K562 (cell line): ENCODE measurements around the gene TLCD4. TPM values are rescaled to one million over a fixed set of nuclear protein-coding genes. Genes with fewer than 3 reads are reported as not detected.

ENCODE experiments used
- ATAC-seq: fragments of 200-7000 bp; cut with Tn5 transposase; 3 replicates; pipeline ENCODE4 v1.9.1; 2020; ENCODE audit warnings: moderate library complexity
- BruUV-seq: library from RNA; stranded (reverse); fragments of 400-500 nt; replicated peaks from 2 replicates; lab custom pipeline; 2021; lab: Mats Ljungman, UMichigan
- CTCF ChIA-PET: fragments of 300-600 bp; formaldehyde crosslinking; extraction: SDS; loops from one replicate; lab custom pipeline; 2021; ENCODE audit warnings: low intra/inter-chr PET ratio; lab: Yijun Ruan, JAX
- POLR2A ChIA-PET: fragments of 300-600, 350-650 bp; sonication (Branson Sonifier 250); formaldehyde crosslinking; extraction: SDS; loops from one replicate; lab custom pipeline; 2021; ENCODE audit warnings: antibody characterized with exemption, inconsistent platforms; lab: Yijun Ruan, JAX
- DNase-seq, 4 experiments: peaks; one replicate each; pipeline versions ENCODE4 v3.0.0 to v3.0.0-alpha.2; 2011 to 2018; ENCODE audit warnings: low spot score in 3 of 4, mixed read lengths in 3 of 4; ENCODE audit errors: extremely low read depth in 1 of 4
- FAIRE-seq: peaks from 2 replicates; lab custom pipeline; 2011; peaks lifted over from hg19 to GRCh38; lab: Jason Lieb, UNC
- H2AFZ ChIP-seq: 2 replicates; pipeline ENCODE4 v1.6.0; 2011; ENCODE audit warnings: low read depth, low read length, control low read depth, inconsistent platforms
- H3K27ac ChIP-seq: fragments of 200-600 bp; 3 replicates; pipeline ENCODE4 v1.8.0; 2011; ENCODE audit warnings: low read depth, mild to moderate bottlenecking, control low read depth, inconsistent platforms, low read length, moderate library complexity, mixed read lengths; ENCODE audit errors: extremely low read depth
- H3K27me3 ChIP-seq, 2 experiments: fragments of 300-600 bp in 1 of 2; 2 replicates in 1 of 2; 3 replicates in 1 of 2; pipeline versions ENCODE4 v1.6.0 to v1.8.0; 2011; ENCODE audit warnings: inconsistent platforms in 2 of 2, low read length in 2 of 2, mild to moderate bottlenecking in 1 of 2, mixed read lengths in 1 of 2, moderate library complexity in 1 of 2; ENCODE audit not compliant: control insufficient read depth in 2 of 2, insufficient read depth in 2 of 2
- H3K36me3 ChIP-seq: fragments of 300-600 bp; 3 replicates; pipeline ENCODE4 v1.8.0; 2011; ENCODE audit warnings: mild to moderate bottlenecking, low read length, inconsistent platforms; ENCODE audit not compliant: control insufficient read depth, insufficient read depth
- H3K4me1 ChIP-seq, 2 experiments: fragments of 200-600 bp in 1 of 2; replicated peaks in 1 of 2; 2 replicates in 1 of 2; 3 replicates in 1 of 2; pipeline versions ENCODE4 v1.5.1 to v1.8.0; 2011; ENCODE audit warnings: inconsistent platforms in 2 of 2, low read length in 2 of 2, mild to moderate bottlenecking in 1 of 2, mixed read lengths in 1 of 2, moderate library complexity in 1 of 2; ENCODE audit not compliant: control insufficient read depth in 2 of 2, insufficient read depth in 2 of 2
- H3K4me2 ChIP-seq: 2 replicates; pipeline ENCODE4 v1.6.1; 2011; ENCODE audit warnings: low read length, control low read depth, inconsistent platforms, mixed read lengths; ENCODE audit not compliant: insufficient read depth
- H3K4me3 ChIP-seq: fragments of 200-600 bp; sonication (generic), shearing (Covaris generic); 2 replicates; pipeline ENCODE4 v1.5.1; 2016; ENCODE audit warnings: control low read depth, inconsistent platforms
- H3K79me2 ChIP-seq: fragments of 200-600 bp; 3 replicates; pipeline ENCODE4 v1.8.0; 2011; ENCODE audit warnings: low read length, inconsistent platforms; ENCODE audit not compliant: control insufficient read depth, insufficient read depth
- H3K9ac ChIP-seq, 2 experiments: 2 replicates each; pipeline versions ENCODE4 v1.6.0 to v1.6.1; 2011; ENCODE audit warnings: low read depth in 2 of 2, low read length in 2 of 2, control low read depth in 1 of 2, inconsistent platforms in 1 of 2, mild to moderate bottlenecking in 1 of 2, mixed read lengths in 1 of 2; ENCODE audit not compliant: insufficient read depth in 1 of 2
- H3K9me1 ChIP-seq: one replicate; pipeline ENCODE4 v1.6.0; 2011; ENCODE audit warnings: inconsistent platforms, mild to moderate bottlenecking, low read length, moderate library complexity; ENCODE audit not compliant: control insufficient read depth, insufficient read depth
- H3K9me3 ChIP-seq: replicated peaks from 2 replicates; pipeline ENCODE4 v1.5.1; 2011; ENCODE audit warnings: low read depth, low read length, inconsistent platforms; ENCODE audit not compliant: control insufficient read depth, insufficient read depth
- H4K20me1 ChIP-seq: replicated peaks from 2 replicates; pipeline ENCODE4 v1.6.1; 2011; ENCODE audit warnings: low read length, inconsistent platforms, mixed read lengths; ENCODE audit not compliant: control insufficient read depth, insufficient read depth
- ARID2 ChIP-seq: fragments of 450-650 bp; IDR thresholded peaks from 2 replicates; pipeline ENCODE4 v1.6.1; 2017; ENCODE audit warnings: antibody characterized with exemption, mild to moderate bottlenecking
- BCLAF1 ChIP-seq, 2 experiments: fragments of 450-650 bp in 1 of 2; IDR thresholded peaks; 2 replicates each; pipeline ENCODE4 v1.6.1; 2011 to 2017; ENCODE audit warnings: low read depth in 2 of 2, antibody characterized with exemption in 1 of 2, borderline replicate concordance in 1 of 2, low read length in 1 of 2, mild to moderate bottlenecking in 1 of 2, mixed read lengths in 1 of 2; ENCODE audit not compliant: control insufficient read depth in 1 of 2
- CBX3 ChIP-seq, 2 experiments: IDR thresholded peaks; 1 replicate in 1 of 2; 2 replicates in 1 of 2; pipeline ENCODE4 v1.6.1; 2012; ENCODE audit warnings: inconsistent platforms in 2 of 2, low read length in 2 of 2, borderline replicate concordance in 1 of 2, control low read depth in 1 of 2
- CREBBP ChIP-seq: IDR thresholded peaks from one replicate; pipeline ENCODE4 v1.6.1; 2012; ENCODE audit warnings: low read depth, mild to moderate bottlenecking, control low read depth, inconsistent platforms, low read length
- IFI16 ChIP-seq: fragments of 250-450 bp; sonication (Bioruptor Pico); IDR thresholded peaks from 2 replicates; pipeline ENCODE4 v2.1.2; 2022; ENCODE audit warnings: mild to moderate bottlenecking, inconsistent platforms
- IRF9 ChIP-seq: fragments of 450-650 bp; IDR thresholded peaks from 2 replicates; pipeline ENCODE4 v1.6.1; 2016; ENCODE audit warnings: missing biosample characterization, missing genetic modification characterization
- JUNB ChIP-seq: fragments of 450-650 bp; formaldehyde crosslinking; conservative IDR thresholded peaks from 2 replicates; pipeline ENCODE4 v1.4.0; 2020; ENCODE audit warnings: mild to moderate bottlenecking
- KDM1A ChIP-seq, 2 experiments: fragments of 450-650 bp; IDR thresholded peaks; 2 replicates each; pipeline ENCODE4 v1.6.1; 2016; ENCODE audit warnings: mild to moderate bottlenecking in 2 of 2
- MCM7 ChIP-seq, 2 experiments: fragments of 450-650 bp; IDR thresholded peaks; 2 replicates each; pipeline ENCODE4 v1.6.1; 2016 to 2018
- NONO ChIP-seq, 2 experiments: fragments of 200-400 bp in 1 of 2; fragments of 450-650 bp in 1 of 2; formaldehyde crosslinking in 1 of 2; IDR thresholded peaks; 2 replicates each; pipeline ENCODE4 v1.6.1; 2017; ENCODE audit warnings: low read depth in 2 of 2, mild to moderate bottlenecking in 2 of 2, moderate library complexity in 2 of 2, low read length in 1 of 2
- SMC3 ChIP-seq: conservative IDR thresholded peaks from 2 replicates; pipeline ENCODE4 v1.6.1; 2011; ENCODE audit warnings: low read depth, low read length, improper control_type of control experiment; ENCODE audit not compliant: insufficient read depth
- TCF7 ChIP-seq: sonication (generic); IDR thresholded peaks from 2 replicates; pipeline ENCODE4 v1.6.1; 2016; ENCODE audit warnings: antibody characterized with exemption, borderline replicate concordance
- TOE1 ChIP-seq, 2 experiments: fragments of 450-650 bp in 1 of 2; sonication (generic) in 1 of 2; formaldehyde crosslinking in 1 of 2; IDR thresholded peaks; 2 replicates each; pipeline versions ENCODE4 v1.7.1 to v1.8.0; 2016 to 2022; ENCODE audit warnings: borderline replicate concordance in 2 of 2, mild to moderate bottlenecking in 2 of 2, antibody characterized with exemption in 1 of 2, inconsistent platforms in 1 of 2, low read depth in 1 of 2, missing genetic modification reagents in 1 of 2, moderate library complexity in 1 of 2
- TRIM28 ChIP-seq: fragments of 450-650 bp; IDR thresholded peaks from 2 replicates; pipeline ENCODE4 v1.6.1; 2017
- ZBTB2 ChIP-seq: fragments of 450-650 bp; IDR thresholded peaks from 2 replicates; pipeline ENCODE4 v1.6.1; 2016; ENCODE audit warnings: antibody characterized with exemption
- ZFP30 ChIP-seq: fragments of 250-450 bp; sonication (Bioruptor Pico); IDR thresholded peaks from 2 replicates; pipeline ENCODE4 v1.8.0; 2022; ENCODE audit warnings: moderate library complexity, mild to moderate bottlenecking, inconsistent platforms, borderline replicate concordance
- ZFP36 ChIP-seq: fragments of 150-350 bp; IDR thresholded peaks from 2 replicates; pipeline ENCODE4 v1.6.1; 2018; ENCODE audit warnings: low read length, low read depth; ENCODE audit not compliant: partially characterized antibody
- ZNF311 ChIP-seq: fragments of 250-450 bp; sonication (Bioruptor Pico); IDR thresholded peaks from 2 replicates; pipeline ENCODE4 v1.4.0; 2020; ENCODE audit warnings: mild to moderate bottlenecking, moderate library complexity
- ZZZ3 ChIP-seq: fragments of 450-650 bp; IDR thresholded peaks from 2 replicates; pipeline ENCODE4 v1.6.1; 2016; ENCODE audit warnings: antibody characterized with exemption, mild to moderate bottlenecking, moderate library complexity
- in situ Hi-C: fragments of 300-500 bp; cut with MboI; formaldehyde crosslinking; loops from 4 replicates; pipeline ENCODE4 v1.15.0; 2018; ENCODE audit warnings: inconsistent platforms, mixed read lengths
- intact Hi-C: fragments of 100-400 bp; cut with micrococcal nuclease; formaldehyde crosslinking; loops from 2 replicates; pipeline ENCODE4 v1.14.2; 2022
- polyA plus RNA-seq, 8 experiments: library from polyadenylated mRNA; depleted of rRNA in 4 of 8; stranded (reverse) in 5 of 8; unstranded in 3 of 8; fragments of >200 nt; fragmentation: Nextera tagmentation in 2 of 8; fragmentation: Illumina TruSeq in 1 of 8; extraction: Ambion mirVana in 2 of 8; extraction: Trizol in 1 of 8; gene quantifications; 2 replicates each; pipeline versions ENCODE4 v1.2.1 to v1.2.3, GENCODE V29; 2011 to 2014; ENCODE audit warnings: inconsistent platforms in 1 of 8, missing spikeins in 1 of 8
- total RNA-seq, 7 experiments: library from RNA; depleted of rRNA in 6 of 7; stranded (reverse); fragments of >200 nt in 6 of 7; fragmentation: Illumina TruSeq in 2 of 7; extraction: Trizol in 2 of 7; gene quantifications; 2 replicates each; pipeline versions ENCODE4 v1.2.1 to v1.2.3, GENCODE V29; 2011 to 2021; ENCODE audit warnings: low replicate concordance in 1 of 7

Gene TLCD4
- total and polyA plus RNA-seq, 9 of the 15 experiments (the other 6 are each of a cell fraction or from before 2014, with no cell fraction given): 3.5 to 19.8 (median 7.6) TPM

- ChIA-PET CTCF (no interaction called here), POLR2A (interaction anchor here (0.7 to 2.5 kb wide), 4 partner anchors 13 to 40 kb away, joined by 3 to 7 read pairs (median 3); no protein-coding TSS in a partner anchor)
- peaks cover 0 to 8% of the 10 kb centered on the region in 2 experiments; a peak in 2 of 5 replicates for H3K4me1 ChIP-seq
- H2AFZ ChIP-seq: no peak overlapping the region
- intact Hi-C loops (loop anchor here (1.0 kb wide), 1 partner anchor 55 kb away; no protein-coding TSS in a partner anchor), in situ Hi-C loops (no loop called here)
- no peaks in the 10 kb centered on the region for H4K20me1 ChIP-seq
- no peaks in the 10 kb centered on the region for H3K9me3 ChIP-seq
- H3K79me2 ChIP-seq: peaks cover 55% of the 10 kb centered on the region; the same call in 2 of the 3 replicates
- H3K4me2 ChIP-seq: no peak overlapping the region
- no peaks in the 10 kb centered on the region for H3K27me3 ChIP-seq
- H3K4me3 ChIP-seq: no peak overlapping the region
- BruUV-seq: no TSS peak
- ATAC-seq (no peak), FAIRE-seq (no peak), DNase-seq (no peak)
- H3K36me3 ChIP-seq: peaks cover 19% of the 10 kb centered on the region
- no peaks in the 10 kb centered on the region for H3K9me1 ChIP-seq
- TF ChIP-seq ZFP36: no peak
- TF ChIP-seq MCM7 (IDR thresholded peaks at IDR 0.05): no peak
- no peak for TF ChIP-seq JUNB
- no peak for TF ChIP-seq ZZZ3
- TF ChIP-seq SMC3: no peak
- no peak for TF ChIP-seq ARID2
- TF ChIP-seq TOE1 (IDR thresholded peaks at IDR 0.05; ENCODE audit: borderline replicate concordance): no peak
- TF ChIP-seq TOE1 (CRISPR knock-in tag; IDR thresholded peaks at IDR 0.05; ENCODE audit: borderline replicate concordance, low read depth): no peak
- no peak for TF ChIP-seq BCLAF1 (IDR thresholded peaks at IDR 0.05; ENCODE audit: borderline replicate concordance in 1 of 2, control insufficient read depth in 1 of 2, low read depth in 2 of 2, low read length in 1 of 2)
- TF ChIP-seq CBX3 (IDR thresholded peaks at IDR 0.05; ENCODE audit: borderline replicate concordance in 1 of 2, low read length in 2 of 2): no peak
- TF ChIP-seq ZBTB2: no peak
- TF ChIP-seq IRF9 (tag): no peak
- TF ChIP-seq NONO (IDR thresholded peaks at IDR 0.05; ENCODE audit: low read depth in 2 of 2, low read length in 1 of 2): no peak
- TF ChIP-seq TRIM28: no peak
- TF ChIP-seq ZNF311 (CRISPR knock-in tag): no peak
- no peak for TF ChIP-seq TCF7
- no peak for TF ChIP-seq CREBBP
- TF ChIP-seq IFI16 (CRISPR knock-in tag): no peak
- TF ChIP-seq KDM1A (IDR thresholded peaks at IDR 0.05): no peak
- TF ChIP-seq ZFP30: no peak
- H3K27ac ChIP-seq: no peak overlapping the region
- no peak overlapping the region for H3K9ac ChIP-seq
Observed at GRCh38 chr1:95140791-95141190, 23.6 kb downstream of the TLCD4 start.
